GM12878 (cell line): ENCODE measurements around the gene CHMP4B. TPM values are rescaled to one million over a fixed set of nuclear protein-coding genes. Genes with fewer than 3 reads are reported as not detected.

Experiments
- ATAC-seq: fragments of 200-7000 bp; cut with Tn5 transposase; 3 replicates; pipeline ENCODE4 v1.9.1; 2020; ENCODE audit warnings: mild to moderate bottlenecking, moderate library complexity
- BruUV-seq: library from RNA; stranded (reverse); fragments of 400-500 nt; replicated peaks from 2 replicates; lab custom pipeline; 2021; lab: Mats Ljungman, UMichigan
- CTCF ChIA-PET: fragments of 300-600 bp; sonication (Branson Sonifier 250); formaldehyde crosslinking; extraction: SDS; loops from one replicate; lab custom pipeline; 2021; ENCODE audit warnings: inconsistent platforms; lab: Yijun Ruan, JAX
- POLR2A ChIA-PET: fragments of 350-600 bp; formaldehyde crosslinking; extraction: SDS; loops from one replicate; lab custom pipeline; 2021; ENCODE audit warnings: inconsistent platforms; lab: Charles Lee
- RAD21 ChIA-PET: fragments of 300-600 bp; sonication (Branson Sonifier 250); formaldehyde crosslinking; loops from one replicate; lab custom pipeline; 2023; ENCODE audit warnings: antibody characterized with exemption; ENCODE audit not compliant: unreplicated experiment; lab: Charles Lee
- SMC1A ChIA-PET: fragments of 300-600 bp; sonication (Branson Sonifier 250); formaldehyde crosslinking; loops from one replicate; lab custom pipeline; 2023; ENCODE audit not compliant: unreplicated experiment, uncharacterized antibody; lab: Charles Lee
- DNase-seq: peaks from one replicate; pipeline ENCODE4 v3.0.0-alpha.2; 2011; ENCODE audit warnings: low read depth, low spot score
- FAIRE-seq: peaks from 3 replicates; lab custom pipeline; 2011; peaks lifted over from hg19 to GRCh38; lab: Jason Lieb, UNC
- H2AFZ ChIP-seq: 2 replicates; pipeline ENCODE4 v1.6.0; 2011; ENCODE audit warnings: low read depth, low read length, control low read depth; ENCODE audit not compliant: control insufficient read depth
- H3K27ac ChIP-seq: 2 replicates; pipeline ENCODE4 v1.5.1; 2011; ENCODE audit warnings: control low read depth; ENCODE audit not compliant: control insufficient read depth, insufficient read depth
- H3K27me3 ChIP-seq, 2 experiments: replicated peaks in 1 of 2; 2 replicates each; pipeline versions ENCODE4 v1.6.0 to v1.6.1; 2011; ENCODE audit warnings: low read length in 1 of 2; ENCODE audit not compliant: control insufficient read depth in 2 of 2, insufficient read depth in 2 of 2
- H3K36me3 ChIP-seq, 2 experiments: 2 replicates each; pipeline ENCODE4 v1.5.1; 2011; ENCODE audit warnings: low read length in 1 of 2; ENCODE audit not compliant: control insufficient read depth in 2 of 2, insufficient read depth in 2 of 2
- H3K4me1 ChIP-seq: 2 replicates; pipeline ENCODE4 v1.6.1; 2011; ENCODE audit warnings: mild to moderate bottlenecking, low read length, moderate library complexity, mixed read lengths; ENCODE audit not compliant: control insufficient read depth, insufficient read depth
- H3K4me2 ChIP-seq: 2 replicates; pipeline ENCODE4 v1.6.0; 2011; ENCODE audit warnings: control low read depth; ENCODE audit not compliant: control insufficient read depth, insufficient read depth
- H3K4me3 ChIP-seq: fragments of 200-600 bp; sonication (generic); 2 replicates; pipeline ENCODE4 v1.5.1; 2016
- H3K79me2 ChIP-seq: 2 replicates; pipeline ENCODE4 v1.6.0; 2011; ENCODE audit warnings: low read length; ENCODE audit not compliant: control insufficient read depth, insufficient read depth
- H3K9ac ChIP-seq: 2 replicates; pipeline ENCODE4 v1.8.0; 2011; ENCODE audit warnings: low read length, control low read depth, mixed read lengths; ENCODE audit not compliant: control insufficient read depth, insufficient read depth
- H3K9me3 ChIP-seq: replicated peaks from 3 replicates; pipeline ENCODE4 v1.5.1; 2011; ENCODE audit warnings: mild to moderate bottlenecking, low read length; ENCODE audit not compliant: control insufficient read depth, insufficient read depth
- H4K20me1 ChIP-seq: 2 replicates; pipeline ENCODE4 v1.6.0; 2011; ENCODE audit not compliant: control insufficient read depth, insufficient read depth
- CBX3 ChIP-seq: fragments of 200-600 bp; sonication (generic); IDR thresholded peaks from 2 replicates; pipeline ENCODE4 v1.6.1; 2016; ENCODE audit warnings: low read depth, borderline replicate concordance
- MYB ChIP-seq: fragments of 150-350 bp; IDR thresholded peaks from 2 replicates; pipeline ENCODE4 v1.6.1; 2014; ENCODE audit warnings: mild to moderate bottlenecking, low read depth, low read length, borderline replicate concordance
- NKRF ChIP-seq: fragments of 450-650 bp; conservative IDR thresholded peaks from 2 replicates; pipeline ENCODE4 v1.6.1; 2017; ENCODE audit warnings: mild to moderate bottlenecking, moderate library complexity
- RFX5 ChIP-seq: IDR thresholded peaks from 2 replicates; pipeline ENCODE4 v1.6.1; 2011; ENCODE audit warnings: low read depth, low read length, improper control_type of control experiment
- SMAD1 ChIP-seq: fragments of 450-650 bp; IDR thresholded peaks from 2 replicates; pipeline ENCODE4 v1.6.1; 2018; ENCODE audit warnings: mild to moderate bottlenecking, low read depth; ENCODE audit not compliant: partially characterized antibody
- SREBF2 ChIP-seq: IDR thresholded peaks from 2 replicates; pipeline ENCODE4 v1.6.1; 2012; ENCODE audit warnings: mild to moderate bottlenecking, low read length
- ZBED1 ChIP-seq: IDR thresholded peaks from 2 replicates; pipeline ENCODE4 v1.6.1; 2016; ENCODE audit warnings: borderline replicate concordance
- ZNF207 ChIP-seq: fragments of 450-650 bp; IDR thresholded peaks from 2 replicates; pipeline ENCODE4 v1.6.1; 2014; ENCODE audit warnings: antibody characterized with exemption, mild to moderate bottlenecking, borderline replicate concordance
- WGBS: methylation state at CpG from one replicate; pipeline ENCODE4 v1.1.6; 2016; ENCODE audit warnings: low lambda C conversion rate; ENCODE audit not compliant: insufficient replicate concordance, insufficient coverage; ENCODE audit errors: missing lambda C conversion rate; 5-methylcytosine and 5-hydroxymethylcytosine counted together
- in situ Hi-C: fragments of 300-500 bp; cut with MboI; formaldehyde crosslinking; loops from 9 replicates; pipeline ENCODE4 v1.14.3; 2018; ENCODE audit warnings: mixed read lengths
- intact Hi-C: fragments of 100-400 bp; cut with micrococcal nuclease; formaldehyde crosslinking; loops from one replicate; pipeline ENCODE4 v1.14.2; 2022; ENCODE audit not compliant: unreplicated experiment
- polyA plus RNA-seq, 11 experiments: library from polyadenylated mRNA; depleted of rRNA in 4 of 11; unstranded in 6 of 11; stranded (reverse) in 5 of 11; fragments of >200 nt; fragmentation: Nextera tagmentation in 4 of 11; fragmentation: Illumina TruSeq in 1 of 11; extraction: Ambion mirVana in 4 of 11; extraction: Trizol in 1 of 11; gene quantifications; 1 replicate in 1 of 11; 2 replicates in 10 of 11; pipeline versions ENCODE4 v1.2.1 to v1.2.3, GENCODE V29; 2011 to 2016; ENCODE audit warnings: inconsistent platforms in 2 of 11, missing spikeins in 2 of 11, low read depth in 1 of 11
- total RNA-seq, 4 experiments: library from RNA; depleted of rRNA in 3 of 4; stranded (reverse); fragments of >200 nt in 3 of 4; fragmentation: Illumina TruSeq in 1 of 4; extraction: Trizol in 1 of 4; gene quantifications; 2 replicates each; pipeline versions ENCODE4 v1.2.1 to v1.2.3, GENCODE V29; 2013 to 2021

Gene CHMP4B
- total and polyA plus RNA-seq, 10 of the 15 experiments (the other 5 are each of a cell fraction or from before 2014, with no cell fraction given): 4.2 to 118 (median 49.6) TPM

- Histone ChIP-seq H3K4me1 (peaks cover 4% of the 10 kb centered on the region; the same call in 1 of the 2 replicates), H3K79me2 (peaks cover 38% of the 10 kb centered on the region), H3K4me3 (no peak overlapping the region), H3K4me2 (no peak overlapping the region), H3K27me3 (no peaks in the 10 kb centered on the region), H3K9ac (no peak overlapping the region), H3K27ac (no peak overlapping the region), H4K20me1 (no peaks in the 10 kb centered on the region; the same call in 1 of the 2 replicates), H3K9me3 (no peaks in the 10 kb centered on the region), H3K36me3 (no peaks in the 10 kb centered on the region), H2AFZ (no peak overlapping the region)
- TF ChIP-seq CBX3 (no peak), SMAD1 (no peak), SREBF2 (no peak), NKRF (no peak), MYB (no peak), ZBED1 (no peak), RFX5 (no peak), ZNF207 (no peak)
- in situ Hi-C loops: no loop called here
- ChIA-PET SMC1A (interaction anchor here (0.6 to 6.3 kb wide), 6 partner anchors 8 to 278 kb away, joined by 3 to 26 read pairs (median 4); no protein-coding TSS in a partner anchor), POLR2A (interaction anchor here (0.6 to 2.0 kb wide), 4 partner anchors 24 to 302 kb away, joined by 4 to 14 read pairs (median 5); partner anchors contain the start of genes EIF2S2, PXMP4 and RALY), RAD21 (interaction anchor here (1.0 to 2.7 kb wide), 4 partner anchors 16 to 303 kb away, joined by 3 to 10 read pairs (median 4); partner anchors contain the start of gene PXMP4), CTCF (interaction anchor here (0.8 to 3.2 kb wide), 5 partner anchors 11 to 299 kb away, joined by 3 to 19 read pairs (median 3); no protein-coding TSS in a partner anchor)
- 22% methylated on average over 5 of the region's 5 CpGs for WGBS
- no TSS peak for BruUV-seq
- intact Hi-C loops: loop anchor here (2.0 to 5.0 kb wide), 2 partner anchors 31 to 78 kb away; partner anchors contain the start of gene ZNF341
- FAIRE-seq: no peak
- ATAC-seq: no peak
- DNase-seq: no peak
These were observed 889 bp upstream of the CHMP4B start for GRCh38 chr20:33810259-33810658.
